IMR-90 (cell line): ENCODE results near the gene MYH11. TPM values are rescaled to one million over a fixed set of nuclear protein-coding genes. Genes with fewer than 3 reads are reported as not detected.

Experiments
- ATAC-seq: fragments of 200-7000 bp; cut with Tn5 transposase; 2 replicates; pipeline ENCODE4 v1.9.1; 2020; ENCODE audit warnings: low read depth, mild to moderate bottlenecking, moderate library complexity
- BruUV-seq: library from RNA; stranded (reverse); fragments of 400-500 nt; replicated peaks from 2 replicates; lab custom pipeline; 2021; lab: Mats Ljungman, UMichigan
- CTCF ChIA-PET: fragments of 300-600 bp; formaldehyde crosslinking; extraction: SDS; loops from one replicate; lab custom pipeline; 2021; ENCODE audit warnings: antibody characterized with exemption; lab: Yijun Ruan, JAX
- POLR2A ChIA-PET: fragments of 300-600 bp; sonication (Branson Sonifier 250); formaldehyde crosslinking; loops from one replicate; lab custom pipeline; 2022; ENCODE audit warnings: antibody characterized with exemption; ENCODE audit not compliant: unreplicated experiment; lab: Charles Lee
- DNase-seq: peaks from one replicate; pipeline ENCODE4 v3.0.0; 2013
- H2AFZ ChIP-seq: replicated peaks from 2 replicates; pipeline ENCODE3; 2013; ENCODE audit warnings: low read length, mild to moderate bottlenecking; ENCODE audit not compliant: poor library complexity
- H2AK5ac ChIP-seq: 2 replicates; pipeline ENCODE4 v1.6.1; 2013; ENCODE audit warnings: low read depth, low read length, inconsistent platforms
- H2AK9ac ChIP-seq: replicated peaks from 2 replicates; pipeline ENCODE3; 2013; ENCODE audit warnings: mild to moderate bottlenecking, low read depth, low read length, moderate library complexity; ENCODE audit not compliant: poor library complexity
- H2BK120ac ChIP-seq: 2 replicates; pipeline ENCODE4 v1.6.1; 2013; ENCODE audit warnings: low read depth, low read length, inconsistent platforms
- H2BK15ac ChIP-seq: 3 replicates; pipeline ENCODE4 v1.6.1; 2013; ENCODE audit warnings: low read depth, low read length, inconsistent platforms
- H2BK20ac ChIP-seq: 2 replicates; pipeline ENCODE4 v1.6.1; 2013; ENCODE audit warnings: low read depth, mild to moderate bottlenecking, inconsistent platforms, low read length, moderate library complexity
- H2BK5ac ChIP-seq: 2 replicates; pipeline ENCODE4 v1.6.1; 2013; ENCODE audit warnings: mild to moderate bottlenecking, low read depth, low read length, inconsistent platforms; ENCODE audit not compliant: poor library complexity, severe bottlenecking
- H3K14ac ChIP-seq: replicated peaks from 2 replicates; pipeline ENCODE4 v1.6.1; 2013; ENCODE audit warnings: low read depth, low read length, inconsistent platforms
- H3K18ac ChIP-seq: 2 replicates; pipeline ENCODE4 v1.6.1; 2013; ENCODE audit warnings: low read depth, low read length, control low read depth
- H3K23ac ChIP-seq: 2 replicates; pipeline ENCODE4 v1.6.1; 2013; ENCODE audit warnings: low read depth, low read length, inconsistent platforms
- H3K27ac ChIP-seq: 2 replicates; pipeline ENCODE4 v1.5.1; 2013; ENCODE audit warnings: mild to moderate bottlenecking, control low read depth, low read length; ENCODE audit not compliant: insufficient read depth
- H3K27me3 ChIP-seq: 2 replicates; pipeline ENCODE4 v1.6.1; 2013; ENCODE audit warnings: low read length; ENCODE audit not compliant: control insufficient read depth, insufficient read depth
- H3K36me3 ChIP-seq: 2 replicates; pipeline ENCODE4 v1.6.1; 2013; ENCODE audit warnings: low read length, mixed read lengths; ENCODE audit not compliant: control insufficient read depth, insufficient read depth
- H3K4ac ChIP-seq: 2 replicates; pipeline ENCODE4 v1.6.1; 2013; ENCODE audit warnings: low read depth, low read length, inconsistent platforms
- H3K4me1 ChIP-seq: 2 replicates; pipeline ENCODE4 v1.6.1; 2013; ENCODE audit warnings: low read length, mixed read lengths; ENCODE audit not compliant: control insufficient read depth, insufficient read depth
- H3K4me2 ChIP-seq: 2 replicates; pipeline ENCODE4 v1.6.1; 2013; ENCODE audit warnings: low read depth, mild to moderate bottlenecking, control low read depth, low read length, moderate library complexity
- H3K4me3 ChIP-seq: 2 replicates; pipeline ENCODE4 v1.5.1; 2013; ENCODE audit warnings: low read depth, mild to moderate bottlenecking, control low read depth, low read length, moderate library complexity; ENCODE audit not compliant: insufficient read depth
- H3K56ac ChIP-seq: 2 replicates; pipeline ENCODE4 v1.6.1; 2013; ENCODE audit warnings: low read length, inconsistent platforms; ENCODE audit not compliant: insufficient read depth; ENCODE audit errors: extremely low read depth
- H3K79me1 ChIP-seq, 2 experiments: 2 replicates each; pipeline ENCODE4 v1.6.1; 2013; ENCODE audit warnings: low read length in 2 of 2, inconsistent platforms in 1 of 2, low read depth in 1 of 2
- H3K9ac ChIP-seq: 2 replicates; pipeline ENCODE4 v1.6.1; 2013; ENCODE audit warnings: low read depth, low read length, control low read depth
- H3K9me1 ChIP-seq: 2 replicates; pipeline ENCODE4 v1.6.1; 2013; ENCODE audit warnings: low read length, inconsistent platforms; ENCODE audit not compliant: insufficient read depth
- H3K9me3 ChIP-seq: 2 replicates; pipeline ENCODE4 v1.6.1; 2013; ENCODE audit warnings: low read length; ENCODE audit not compliant: control insufficient read depth, insufficient read depth
- H4K20me1 ChIP-seq: 2 replicates; pipeline ENCODE4 v1.6.1; 2013; ENCODE audit warnings: low read length, inconsistent platforms; ENCODE audit not compliant: insufficient read depth
- H4K5ac ChIP-seq: 2 replicates; pipeline ENCODE4 v1.6.1; 2013; ENCODE audit warnings: mild to moderate bottlenecking, low read depth, low read length, control low read depth
- H4K8ac ChIP-seq, 2 experiments: 2 replicates each; pipeline ENCODE4 v1.6.1; 2013; ENCODE audit warnings: low read depth in 2 of 2, low read length in 2 of 2, control low read depth in 1 of 2, inconsistent platforms in 1 of 2
- H4K91ac ChIP-seq: 2 replicates; pipeline ENCODE4 v1.6.1; 2013; ENCODE audit warnings: low read depth, low read length, inconsistent platforms; ENCODE audit not compliant: insufficient read depth
- CTCF ChIP-seq: conservative IDR thresholded peaks from 2 replicates; pipeline ENCODE4 v1.5.1; 2012; ENCODE audit warnings: mild to moderate bottlenecking, low read depth, low read length, improper control_type of control experiment
- FOS ChIP-seq: fragments of 150-350 bp; IDR thresholded peaks from 2 replicates; pipeline ENCODE4 v1.6.1; 2016; ENCODE audit warnings: low read depth, low read length
- MAFK ChIP-seq: IDR thresholded peaks from 2 replicates; pipeline ENCODE4 v1.6.1; 2012; ENCODE audit warnings: low read depth, low read length, improper control_type of control experiment
- MAZ ChIP-seq: IDR thresholded peaks from 2 replicates; pipeline ENCODE4 v1.6.1; 2012; ENCODE audit warnings: low read depth, mild to moderate bottlenecking, low read length, improper control_type of control experiment, moderate library complexity, borderline replicate concordance
- NFE2L2 ChIP-seq: fragments of 150-350 bp; IDR thresholded peaks from 2 replicates; pipeline ENCODE4 v1.6.1; 2016; ENCODE audit warnings: low read depth, mild to moderate bottlenecking, low read length
- WGBS, 2 experiments: methylation state at CpG; one replicate each; pipeline versions ENCODE4 v1.1.5 to v1.1.7; 2013; ENCODE audit warnings: missing lambda C conversion rate in 2 of 2; ENCODE audit not compliant: insufficient read length in 1 of 2; ENCODE audit errors: extremely low coverage in 2 of 2; 5-methylcytosine and 5-hydroxymethylcytosine counted together
- dilution Hi-C: fragments of 300-500 bp; cut with HindIII; formaldehyde crosslinking; loops from one replicate; pipeline ENCODE4 v1.14.3; 2018; ENCODE audit warnings: low sequenced_read_pairs; ENCODE audit not compliant: unreplicated experiment
- in situ Hi-C: fragments of 300-500 bp; cut with MboI; formaldehyde crosslinking; loops from 3 replicates; pipeline ENCODE4 v1.14.3; 2019; ENCODE audit warnings: low sequenced_read_pairs, inconsistent platforms, mixed read lengths
- intact Hi-C: fragments of 100-400 bp; cut with micrococcal nuclease; formaldehyde crosslinking; loops from 2 replicates; pipeline ENCODE4 v1.10.0; 2022
- polyA plus RNA-seq, 3 experiments: library from polyadenylated mRNA; depleted of rRNA; stranded (reverse); fragments of >200 nt; gene quantifications; 2 replicates each; pipeline ENCODE4 v1.2.3, GENCODE V29; 2012; ENCODE audit warnings: low replicate concordance in 1 of 3
- total RNA-seq: library from RNA; depleted of rRNA; stranded (reverse); fragments of >200 nt; gene quantifications from 2 replicates; pipeline ENCODE4 v1.2.3, GENCODE V29; 2012

MYH11 gene
- total and polyA plus RNA-seq, 2 of the 4 experiments (the other 2 are of a cell fraction), result under 0.01 to 0.12 TPM

GRCh38 chr16:15856901-15857698 lies at the start of gene MYH11 (continued):
- no peak for TF ChIP-seq CTCF
- no peak for TF ChIP-seq NFE2L2

- DNase-seq, result no peak
- Histone ChIP-seq H2AK5ac (no peak overlapping the region), H2BK120ac (no peak overlapping the region), H3K9ac (no peak overlapping the region), H4K91ac (no peak overlapping the region), H3K4ac (no peak overlapping the region), H2BK20ac (no peak overlapping the region), H2AFZ (no peak overlapping the region), H3K14ac (no peak overlapping the region), H4K8ac (no peak overlapping the region), H4K20me1 (no peaks in the 10 kb centered on the region), H3K4me1 (no peaks in the 10 kb centered on the region), H3K27me3 (no peaks in the 10 kb centered on the region), H3K27ac (no peak overlapping the region), H3K4me3 (no peak overlapping the region), H2BK5ac (no peak overlapping the region), H3K36me3 (no peaks in the 10 kb centered on the region), H3K23ac (no peak overlapping the region), H3K9me1 (peaks cover 5% of the 10 kb centered on the region; the same call in 1 of the 2 replicates), H3K4me2 (no peak overlapping the region), H2AK9ac (no peak overlapping the region), H3K56ac (no peak overlapping the region), H3K18ac (no peak overlapping the region), H2BK15ac (no peak overlapping the region), H4K5ac (no peak overlapping the region), H3K79me1 (no peaks in the 10 kb centered on the region), H3K9me3 (no peaks in the 10 kb centered on the region)
- ATAC-seq, result no peak
- CTCF ChIA-PET, result no interaction called here
- in situ Hi-C loops, result no loop called here
- intact Hi-C loops, result no loop called here
- dilution Hi-C loops, result no loop called here
- no TSS peak for BruUV-seq
- no CpG with 5 or more reads among the region's 2 CpGs for WGBS, 2 experiments
- POLR2A ChIA-PET, result no interaction called here
- no peak for TF ChIP-seq MAFK
- no peak for TF ChIP-seq MAZ
- no peak for TF ChIP-seq FOS
Measured at GRCh38 chr16:15906439-15906838, 49.6 kb upstream of the MYH11 start.
